ENCODE measurements around the gene RAB39B.

RAB39B gene

GRCh38 chrX:155215443-155216178, 48.7 kb downstream of the RAB39B start:
- no peak for DNase-seq (ENCODE audit: low read depth, low spot score)

- DNase-seq (ENCODE audit: low read depth, low spot score), result no peak
Measured at GRCh38 chrX:155213731-155214130, 50.6 kb downstream of the RAB39B start.

GRCh38 chrX:155211208-155211607, 53.1 kb downstream of the RAB39B start:
- DNase-seq (ENCODE audit: low read depth, low spot score), result no peak
